ENCODE data around the gene AQP10.

DNA sequence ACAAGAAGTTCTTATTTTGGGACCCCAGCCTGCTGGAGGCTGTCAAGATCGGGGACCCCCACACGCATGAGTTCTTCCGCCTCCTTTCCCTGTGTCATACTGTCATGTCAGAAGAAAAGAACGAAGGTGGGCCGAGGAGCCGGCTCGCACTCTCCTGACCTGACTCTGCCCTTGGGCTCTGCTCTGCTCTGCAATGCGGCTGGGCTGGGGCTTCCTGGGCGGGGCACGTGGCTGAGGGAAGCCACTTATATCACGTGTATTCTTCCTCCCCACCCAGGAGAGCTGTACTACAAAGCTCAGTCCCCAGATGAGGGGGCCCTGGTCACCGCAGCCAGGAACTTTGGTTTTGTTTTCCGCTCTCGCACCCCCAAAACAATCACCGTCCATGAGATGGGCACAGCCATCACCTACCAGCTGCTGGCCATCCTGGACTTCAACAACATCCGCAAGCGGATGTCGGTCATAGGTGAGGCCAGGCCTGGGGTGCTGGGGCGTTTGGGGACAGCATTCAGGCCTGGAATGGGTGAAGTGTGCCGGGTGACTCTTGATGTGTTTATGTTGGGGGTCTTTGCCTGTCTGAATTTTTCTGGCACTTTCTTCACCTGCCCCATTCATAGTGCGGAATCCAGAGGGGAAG, 22.1 kb downstream of the AQP10 start:
- TF ChIP-seq EZH2phosphoT487 (IDR thresholded peaks at IDR 0.05; ENCODE audit: borderline replicate concordance): no peak
- TF ChIP-seq, protein P1, sequence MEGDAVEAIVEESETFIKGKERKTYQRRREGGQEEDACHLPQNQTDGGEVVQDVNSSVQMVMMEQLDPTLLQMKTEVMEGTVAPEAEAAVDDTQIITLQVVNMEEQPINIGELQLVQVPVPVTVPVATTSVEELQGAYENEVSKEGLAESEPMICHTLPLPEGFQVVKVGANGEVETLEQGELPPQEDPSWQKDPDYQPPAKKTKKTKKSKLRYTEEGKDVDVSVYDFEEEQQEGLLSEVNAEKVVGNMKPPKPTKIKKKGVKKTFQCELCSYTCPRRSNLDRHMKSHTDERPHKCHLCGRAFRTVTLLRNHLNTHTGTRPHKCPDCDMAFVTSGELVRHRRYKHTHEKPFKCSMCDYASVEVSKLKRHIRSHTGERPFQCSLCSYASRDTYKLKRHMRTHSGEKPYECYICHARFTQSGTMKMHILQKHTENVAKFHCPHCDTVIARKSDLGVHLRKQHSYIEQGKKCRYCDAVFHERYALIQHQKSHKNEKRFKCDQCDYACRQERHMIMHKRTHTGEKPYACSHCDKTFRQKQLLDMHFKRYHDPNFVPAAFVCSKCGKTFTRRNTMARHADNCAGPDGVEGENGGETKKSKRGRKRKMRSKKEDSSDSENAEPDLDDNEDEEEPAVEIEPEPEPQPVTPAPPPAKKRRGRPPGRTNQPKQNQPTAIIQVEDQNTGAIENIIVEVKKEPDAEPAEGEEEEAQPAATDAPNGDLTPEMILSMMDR (conservative IDR thresholded peaks at IDR 0.05; ENCODE audit: low read length): no peak
